HepG2 (cell line): ENCODE data around the gene BRCA1. TPM values are rescaled to one million over a fixed set of nuclear protein-coding genes. Genes with fewer than 3 reads are reported as not detected.

Experiments
- AGO2 ChIP-seq: fragments of 200-400 bp; formaldehyde crosslinking; optimal IDR thresholded peaks from 2 replicates; pipeline ENCODE3; 2017; ENCODE audit warnings: mild to moderate bottlenecking, low read depth, low read length, moderate library complexity
- BCL6 ChIP-seq: IDR thresholded peaks from 2 replicates; pipeline ENCODE4 v1.6.1; 2016; ENCODE audit warnings: missing genetic modification reagents, missing compliant biosample characterization
- CBFB ChIP-seq: sonication (generic); formaldehyde crosslinking; IDR thresholded peaks from 2 replicates; pipeline ENCODE4 v1.4.0; 2020; ENCODE audit warnings: missing genetic modification reagents
- FLYWCH1 ChIP-seq: sonication (generic); formaldehyde crosslinking; IDR thresholded peaks from 2 replicates; pipeline ENCODE4 v1.8.1; 2023; ENCODE audit warnings: mild to moderate bottlenecking, missing genetic modification reagents
- FOXK2 ChIP-seq: fragments of 450-650 bp; IDR thresholded peaks from 2 replicates; pipeline ENCODE4 v1.6.1; 2016
- RFX1 ChIP-seq: fragments of 450-650 bp; IDR thresholded peaks from 2 replicates; pipeline ENCODE4 v1.6.1; 2017
- SP4 ChIP-seq: sonication (generic); formaldehyde crosslinking; IDR thresholded peaks from 2 replicates; pipeline ENCODE4 v1.8.1; 2023; ENCODE audit warnings: mild to moderate bottlenecking, missing genetic modification reagents
- ZFY ChIP-seq: sonication (generic); formaldehyde crosslinking; IDR thresholded peaks from 2 replicates; pipeline ENCODE4 v1.4.0; 2020; ENCODE audit warnings: missing genetic modification reagents
- ZNF709 ChIP-seq: sonication (generic); formaldehyde crosslinking; IDR thresholded peaks from 2 replicates; pipeline ENCODE4 v1.5.0; 2020; ENCODE audit warnings: mild to moderate bottlenecking, missing genetic modification reagents
- polyA plus RNA-seq, 8 experiments: library from polyadenylated mRNA; depleted of rRNA in 3 of 8; stranded (reverse) in 7 of 8; unstranded in 1 of 8; fragments of >200 nt; fragmentation: Illumina TruSeq in 4 of 8; extraction: Trizol in 4 of 8; gene quantifications; 2 replicates each; pipeline versions ENCODE4 v1.2.1 to v1.2.3, GENCODE V29; 2011 to 2016; ENCODE audit warnings: low read depth in 4 of 8, missing spikeins in 1 of 8, mixed read lengths in 1 of 8; ENCODE audit not compliant: insufficient read depth in 1 of 8
- total RNA-seq, 5 experiments: library from RNA; depleted of rRNA; stranded (reverse); fragments of >200 nt; fragmentation: Illumina TruSeq; extraction: Trizol; gene quantifications; 2 replicates each; pipeline ENCODE4 v1.2.3, GENCODE V29; 2016; ENCODE audit warnings: low read depth in 1 of 5
- TF ChIP-seq, protein P1 (sequence below): sonication (generic); formaldehyde crosslinking; IDR thresholded peaks from 2 replicates; pipeline ENCODE4 v1.5.1; 2020; ENCODE audit warnings: missing genetic modification reagents, mild to moderate bottlenecking, borderline replicate concordance
- TF ChIP-seq, protein P2 (sequence below): sonication (generic); formaldehyde crosslinking; IDR thresholded peaks from 2 replicates; pipeline ENCODE4 v1.5.0; 2020; ENCODE audit warnings: missing genetic modification reagents, mild to moderate bottlenecking, borderline replicate concordance
- TF ChIP-seq, protein P3 (sequence below): sonication (generic); formaldehyde crosslinking; IDR thresholded peaks from 2 replicates; pipeline ENCODE4 v1.5.0; 2020; ENCODE audit warnings: mild to moderate bottlenecking, missing genetic modification reagents, borderline replicate concordance
- TF ChIP-seq, protein P4 (sequence below): sonication (generic); formaldehyde crosslinking; IDR thresholded peaks from 2 replicates; pipeline ENCODE4 v1.4.0; 2020; ENCODE audit warnings: low read depth, mild to moderate bottlenecking, missing genetic modification reagents

Gene BRCA1
- total and polyA plus RNA-seq, 2 of the 13 experiments (the other 11 are each of a cell fraction or from before 2014, with no cell fraction given): 13.3 to 37.5 TPM

DNA sequence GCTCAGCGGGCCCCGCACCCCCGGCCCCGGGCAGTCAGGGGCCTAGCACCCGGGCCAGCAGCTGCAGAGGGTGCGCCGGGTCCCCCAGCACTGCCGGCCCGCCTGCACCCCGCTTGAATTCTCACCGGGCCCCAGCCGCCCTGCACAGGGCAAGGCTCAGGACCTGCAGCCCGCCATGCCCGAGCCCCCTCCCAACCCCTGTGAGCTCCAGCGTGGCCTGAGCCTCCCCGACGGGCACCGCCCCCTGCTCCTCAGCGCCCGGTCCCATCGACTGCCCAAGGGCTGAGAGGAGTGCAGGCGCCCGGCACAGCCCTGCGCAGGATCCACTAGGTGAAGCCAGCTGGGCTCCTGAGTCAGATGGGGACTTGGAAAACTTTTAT, 1.7 kb upstream of the BRCA1 start (continued):
- TF ChIP-seq, protein P1, sequence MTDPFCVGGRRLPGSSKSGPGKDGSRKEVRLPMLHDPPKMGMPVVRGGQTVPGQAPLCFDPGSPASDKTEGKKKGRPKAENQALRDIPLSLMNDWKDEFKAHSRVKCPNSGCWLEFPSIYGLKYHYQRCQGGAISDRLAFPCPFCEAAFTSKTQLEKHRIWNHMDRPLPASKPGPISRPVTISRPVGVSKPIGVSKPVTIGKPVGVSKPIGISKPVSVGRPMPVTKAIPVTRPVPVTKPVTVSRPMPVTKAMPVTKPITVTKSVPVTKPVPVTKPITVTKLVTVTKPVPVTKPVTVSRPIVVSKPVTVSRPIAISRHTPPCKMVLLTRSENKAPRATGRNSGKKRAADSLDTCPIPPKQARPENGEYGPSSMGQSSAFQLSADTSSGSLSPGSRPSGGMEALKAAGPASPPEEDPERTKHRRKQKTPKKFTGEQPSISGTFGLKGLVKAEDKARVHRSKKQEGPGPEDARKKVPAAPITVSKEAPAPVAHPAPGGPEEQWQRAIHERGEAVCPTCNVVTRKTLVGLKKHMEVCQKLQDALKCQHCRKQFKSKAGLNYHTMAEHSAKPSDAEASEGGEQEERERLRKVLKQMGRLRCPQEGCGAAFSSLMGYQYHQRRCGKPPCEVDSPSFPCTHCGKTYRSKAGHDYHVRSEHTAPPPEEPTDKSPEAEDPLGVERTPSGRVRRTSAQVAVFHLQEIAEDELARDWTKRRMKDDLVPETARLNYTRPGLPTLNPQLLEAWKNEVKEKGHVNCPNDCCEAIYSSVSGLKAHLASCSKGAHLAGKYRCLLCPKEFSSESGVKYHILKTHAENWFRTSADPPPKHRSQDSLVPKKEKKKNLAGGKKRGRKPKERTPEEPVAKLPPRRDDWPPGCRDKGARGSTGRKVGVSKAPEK (CRISPR knock-in tag): no peak
- TF ChIP-seq AGO2 (peak; percentile 29), FLYWCH1 (CRISPR knock-in tag) (no peak), CBFB (CRISPR knock-in tag) (no peak), BCL6 (CRISPR knock-in tag) (no peak), ZFY (CRISPR knock-in tag) (0 out of 2 replicates have a peak, but pooled peaks have one; percentile 12), RFX1 (no peak), ZNF709 (CRISPR knock-in tag) (0 out of 2 replicates have a peak, but pooled peaks have one; percentile 39), SP4 (CRISPR knock-in tag) (no peak), FOXK2 (no peak)
- TF ChIP-seq, protein P2, sequence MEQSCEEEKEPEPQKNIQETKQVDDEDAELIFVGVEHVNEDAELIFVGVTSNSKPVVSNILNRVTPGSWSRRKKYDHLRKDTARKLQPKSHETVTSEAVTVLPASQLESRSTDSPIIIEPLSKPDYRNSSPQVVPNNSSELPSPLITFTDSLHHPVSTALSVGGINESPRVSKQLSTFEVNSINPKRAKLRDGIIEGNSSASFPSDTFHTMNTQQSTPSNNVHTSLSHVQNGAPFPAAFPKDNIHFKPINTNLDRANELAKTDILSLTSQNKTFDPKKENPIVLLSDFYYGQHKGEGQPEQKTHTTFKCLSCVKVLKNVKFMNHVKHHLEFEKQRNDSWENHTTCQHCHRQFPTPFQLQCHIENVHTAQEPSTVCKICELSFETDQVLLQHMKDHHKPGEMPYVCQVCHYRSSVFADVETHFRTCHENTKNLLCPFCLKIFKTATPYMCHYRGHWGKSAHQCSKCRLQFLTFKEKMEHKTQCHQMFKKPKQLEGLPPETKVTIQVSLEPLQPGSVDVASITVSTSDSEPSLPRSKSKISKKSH: no peak
- TF ChIP-seq, protein P3, sequence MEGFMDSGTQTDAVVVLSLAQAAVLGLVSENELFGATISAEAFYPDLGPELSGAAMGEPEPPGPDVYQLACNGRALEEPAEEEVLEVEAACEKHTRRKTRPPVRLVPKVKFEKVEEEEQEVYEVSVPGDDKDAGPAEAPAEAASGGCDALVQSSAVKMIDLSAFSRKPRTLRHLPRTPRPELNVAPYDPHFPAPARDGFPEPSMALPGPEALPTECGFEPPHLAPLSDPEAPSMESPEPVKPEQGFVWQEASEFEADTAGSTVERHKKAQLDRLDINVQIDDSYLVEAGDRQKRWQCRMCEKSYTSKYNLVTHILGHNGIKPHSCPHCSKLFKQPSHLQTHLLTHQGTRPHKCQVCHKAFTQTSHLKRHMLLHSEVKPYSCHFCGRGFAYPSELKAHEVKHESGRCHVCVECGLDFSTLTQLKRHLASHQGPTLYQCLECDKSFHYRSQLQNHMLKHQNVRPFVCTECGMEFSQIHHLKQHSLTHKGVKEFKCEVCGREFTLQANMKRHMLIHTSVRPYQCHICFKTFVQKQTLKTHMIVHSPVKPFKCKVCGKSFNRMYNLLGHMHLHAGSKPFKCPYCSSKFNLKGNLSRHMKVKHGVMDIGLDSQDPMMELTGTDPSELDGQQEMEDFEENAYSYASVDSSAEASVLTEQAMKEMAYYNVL (CRISPR knock-in tag): no peak
- TF ChIP-seq, protein P4, sequence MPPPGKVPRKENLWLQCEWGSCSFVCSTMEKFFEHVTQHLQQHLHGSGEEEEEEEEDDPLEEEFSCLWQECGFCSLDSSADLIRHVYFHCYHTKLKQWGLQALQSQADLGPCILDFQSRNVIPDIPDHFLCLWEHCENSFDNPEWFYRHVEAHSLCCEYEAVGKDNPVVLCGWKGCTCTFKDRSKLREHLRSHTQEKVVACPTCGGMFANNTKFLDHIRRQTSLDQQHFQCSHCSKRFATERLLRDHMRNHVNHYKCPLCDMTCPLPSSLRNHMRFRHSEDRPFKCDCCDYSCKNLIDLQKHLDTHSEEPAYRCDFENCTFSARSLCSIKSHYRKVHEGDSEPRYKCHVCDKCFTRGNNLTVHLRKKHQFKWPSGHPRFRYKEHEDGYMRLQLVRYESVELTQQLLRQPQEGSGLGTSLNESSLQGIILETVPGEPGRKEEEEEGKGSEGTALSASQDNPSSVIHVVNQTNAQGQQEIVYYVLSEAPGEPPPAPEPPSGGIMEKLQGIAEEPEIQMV (CRISPR knock-in tag): no peak
